ENCODE measurements around the gene ANKRD9. TPM values are rescaled to one million over a fixed set of nuclear protein-coding genes. Genes with fewer than 3 reads are reported as not detected.
A peak's percentile ranks its signal among the peaks of the same experiment; 100 is the strongest.

ANKRD9 gene
- total and polyA plus RNA-seq, 2 of the 13 experiments (the other 11 are each of a cell fraction or from before 2014, with no cell fraction given) = 10.0 to 15.0 TPM

DNA sequence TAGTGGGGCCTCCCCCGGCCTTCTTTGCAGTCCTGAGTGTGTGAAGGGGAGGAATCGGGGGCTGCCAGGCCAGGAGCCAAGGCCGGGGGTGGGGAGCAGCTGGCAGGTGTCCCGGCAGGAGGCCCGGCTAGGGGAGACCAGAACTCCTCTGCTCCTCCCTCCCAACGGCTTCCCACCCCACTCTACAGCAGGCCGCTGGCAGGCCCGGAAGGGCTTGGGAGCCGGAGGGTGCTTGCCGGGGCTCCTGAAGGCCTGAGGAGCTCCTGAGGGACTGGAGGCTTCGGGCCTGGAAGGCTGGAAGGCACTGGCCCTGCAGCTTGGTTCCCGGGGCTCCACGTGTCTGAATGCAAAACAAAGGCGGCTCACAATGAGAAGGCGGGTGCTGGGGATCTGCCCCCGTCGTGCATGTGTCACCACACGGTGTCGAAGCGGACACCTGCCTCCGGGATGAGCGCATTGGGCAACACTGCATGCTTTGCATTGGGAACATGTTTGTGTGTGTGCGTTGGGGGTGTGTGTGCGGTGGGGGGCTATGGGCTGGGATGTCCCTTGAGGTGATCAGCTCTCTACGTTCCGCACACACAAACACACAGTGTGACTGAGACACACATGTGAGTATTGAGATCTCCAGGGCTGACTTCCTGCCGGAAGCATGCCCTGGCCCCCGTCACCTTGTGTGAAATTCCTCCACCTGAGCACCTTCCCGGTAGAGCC, 30.9 kb upstream of the ANKRD9 start (continued):
- TF ChIP-seq, protein P1, sequence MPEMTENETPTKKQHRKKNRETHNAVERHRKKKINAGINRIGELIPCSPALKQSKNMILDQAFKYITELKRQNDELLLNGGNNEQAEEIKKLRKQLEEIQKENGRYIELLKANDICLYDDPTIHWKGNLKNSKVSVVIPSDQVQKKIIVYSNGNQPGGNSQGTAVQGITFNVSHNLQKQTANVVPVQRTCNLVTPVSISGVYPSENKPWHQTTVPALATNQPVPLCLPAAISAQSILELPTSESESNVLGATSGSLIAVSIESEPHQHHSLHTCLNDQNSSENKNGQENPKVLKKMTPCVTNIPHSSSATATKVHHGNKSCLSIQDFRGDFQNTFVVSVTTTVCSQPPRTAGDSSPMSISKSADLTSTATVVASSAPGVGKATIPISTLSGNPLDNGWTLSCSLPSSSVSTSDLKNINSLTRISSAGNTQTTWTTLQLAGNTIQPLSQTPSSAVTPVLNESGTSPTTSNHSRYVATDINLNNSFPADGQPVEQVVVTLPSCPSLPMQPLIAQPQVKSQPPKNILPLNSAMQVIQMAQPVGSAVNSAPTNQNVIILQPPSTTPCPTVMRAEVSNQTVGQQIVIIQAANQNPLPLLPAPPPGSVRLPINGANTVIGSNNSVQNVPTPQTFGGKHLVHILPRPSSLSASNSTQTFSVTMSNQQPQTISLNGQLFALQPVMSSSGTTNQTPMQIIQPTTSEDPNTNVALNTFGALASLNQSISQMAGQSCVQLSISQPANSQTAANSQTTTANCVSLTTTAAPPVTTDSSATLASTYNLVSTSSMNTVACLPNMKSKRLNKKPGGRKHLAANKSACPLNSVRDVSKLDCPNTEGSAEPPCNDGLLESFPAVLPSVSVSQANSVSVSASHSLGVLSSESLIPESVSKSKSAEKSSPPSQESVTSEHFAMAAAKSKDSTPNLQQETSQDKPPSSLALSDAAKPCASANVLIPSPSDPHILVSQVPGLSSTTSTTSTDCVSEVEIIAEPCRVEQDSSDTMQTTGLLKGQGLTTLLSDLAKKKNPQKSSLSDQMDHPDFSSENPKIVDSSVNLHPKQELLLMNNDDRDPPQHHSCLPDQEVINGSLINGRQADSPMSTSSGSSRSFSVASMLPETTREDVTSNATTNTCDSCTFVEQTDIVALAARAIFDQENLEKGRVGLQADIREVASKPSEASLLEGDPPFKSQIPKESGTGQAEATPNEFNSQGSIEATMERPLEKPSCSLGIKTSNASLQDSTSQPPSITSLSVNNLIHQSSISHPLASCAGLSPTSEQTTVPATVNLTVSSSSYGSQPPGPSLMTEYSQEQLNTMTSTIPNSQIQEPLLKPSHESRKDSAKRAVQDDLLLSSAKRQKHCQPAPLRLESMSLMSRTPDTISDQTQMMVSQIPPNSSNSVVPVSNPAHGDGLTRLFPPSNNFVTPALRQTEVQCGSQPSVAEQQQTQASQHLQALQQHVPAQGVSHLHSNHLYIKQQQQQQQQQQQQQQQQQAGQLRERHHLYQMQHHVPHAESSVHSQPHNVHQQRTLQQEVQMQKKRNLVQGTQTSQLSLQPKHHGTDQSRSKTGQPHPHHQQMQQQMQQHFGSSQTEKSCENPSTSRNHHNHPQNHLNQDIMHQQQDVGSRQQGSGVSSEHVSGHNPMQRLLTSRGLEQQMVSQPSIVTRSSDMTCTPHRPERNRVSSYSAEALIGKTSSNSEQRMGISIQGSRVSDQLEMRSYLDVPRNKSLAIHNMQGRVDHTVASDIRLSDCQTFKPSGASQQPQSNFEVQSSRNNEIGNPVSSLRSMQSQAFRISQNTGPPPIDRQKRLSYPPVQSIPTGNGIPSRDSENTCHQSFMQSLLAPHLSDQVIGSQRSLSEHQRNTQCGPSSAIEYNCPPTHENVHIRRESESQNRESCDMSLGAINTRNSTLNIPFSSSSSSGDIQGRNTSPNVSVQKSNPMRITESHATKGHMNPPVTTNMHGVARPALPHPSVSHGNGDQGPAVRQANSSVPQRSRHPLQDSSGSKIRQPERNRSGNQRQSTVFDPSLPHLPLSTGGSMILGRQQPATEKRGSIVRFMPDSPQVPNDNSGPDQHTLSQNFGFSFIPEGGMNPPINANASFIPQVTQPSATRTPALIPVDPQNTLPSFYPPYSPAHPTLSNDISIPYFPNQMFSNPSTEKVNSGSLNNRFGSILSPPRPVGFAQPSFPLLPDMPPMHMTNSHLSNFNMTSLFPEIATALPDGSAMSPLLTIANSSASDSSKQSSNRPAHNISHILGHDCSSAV (CRISPR knock-in tag; IDR thresholded peaks at IDR 0.05; ENCODE audit: borderline replicate concordance) = no peak
- no peak for TF ChIP-seq RAD51 (IDR thresholded peaks at IDR 0.05; ENCODE audit: borderline replicate concordance)
- TF ChIP-seq ZNF672 (CRISPR knock-in tag; IDR thresholded peaks at IDR 0.05) = no peak
- TF ChIP-seq DMAP1 (CRISPR knock-in tag; IDR thresholded peaks at IDR 0.05) = 0 out of 2 replicates have a peak, but pooled peaks have one; percentile 58
- no peak for TF ChIP-seq JUN (CRISPR knock-in tag; IDR thresholded peaks at IDR 0.05)
- TF ChIP-seq ZNF878 (CRISPR knock-in tag; IDR thresholded peaks at IDR 0.05) = peak; percentile 69
- no peak; the same call in none of the 2 replicates for TF ChIP-seq FOXC1 (CRISPR knock-in tag; IDR thresholded peaks at IDR 0.05; ENCODE audit: borderline replicate concordance)
- no peak for TF ChIP-seq ONECUT2 (CRISPR knock-in tag; IDR thresholded peaks at IDR 0.05)
- no peak for TF ChIP-seq ZZZ3 (CRISPR knock-in tag; IDR thresholded peaks at IDR 0.05; ENCODE audit: borderline replicate concordance)
- no peak for TF ChIP-seq KDM3A (CRISPR knock-in tag; IDR thresholded peaks at IDR 0.05; ENCODE audit: low read depth)
- TF ChIP-seq TRIM24 (CRISPR knock-in tag; IDR thresholded peaks at IDR 0.05) = no peak
- TF ChIP-seq FOXK2 (IDR thresholded peaks at IDR 0.05) = no peak
- no peak; the same call in 1 of the 2 replicates for TF ChIP-seq ZNF607 (CRISPR knock-in tag; IDR thresholded peaks at IDR 0.05; ENCODE audit: borderline replicate concordance)
- TF ChIP-seq ATF7 (IDR thresholded peaks at IDR 0.05) = no peak
- no peak for TF ChIP-seq ATF7 (CRISPR knock-in tag; IDR thresholded peaks at IDR 0.05)
- no peak for TF ChIP-seq JARID2 (CRISPR knock-in tag; IDR thresholded peaks at IDR 0.05; ENCODE audit: insufficient replicate concordance)
- TF ChIP-seq ZNF136 (CRISPR knock-in tag; IDR thresholded peaks at IDR 0.05; ENCODE audit: low read depth) = peak; percentile 15; the same call in 1 of the 2 replicates
- TF ChIP-seq, protein P2, sequence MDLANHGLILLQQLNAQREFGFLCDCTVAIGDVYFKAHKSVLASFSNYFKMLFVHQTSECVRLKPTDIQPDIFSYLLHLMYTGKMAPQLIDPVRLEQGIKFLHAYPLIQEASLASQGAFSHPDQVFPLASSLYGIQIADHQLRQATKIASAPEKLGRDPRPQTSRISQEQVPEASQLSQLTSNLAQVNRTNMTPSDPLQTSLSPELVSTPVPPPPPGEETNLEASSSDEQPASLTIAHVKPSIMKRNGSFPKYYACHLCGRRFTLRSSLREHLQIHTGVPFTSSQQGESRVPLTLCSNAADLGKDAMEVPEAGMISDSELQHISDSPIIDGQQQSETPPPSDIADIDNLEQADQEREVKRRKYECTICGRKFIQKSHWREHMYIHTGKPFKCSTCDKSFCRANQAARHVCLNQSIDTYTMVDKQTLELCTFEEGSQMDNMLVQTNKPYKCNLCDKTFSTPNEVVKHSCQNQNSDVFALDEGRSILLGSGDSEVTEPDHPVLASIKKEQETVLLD (CRISPR knock-in tag; IDR thresholded peaks at IDR 0.05; ENCODE audit: low read depth) = no peak
- TF ChIP-seq, protein P3, sequence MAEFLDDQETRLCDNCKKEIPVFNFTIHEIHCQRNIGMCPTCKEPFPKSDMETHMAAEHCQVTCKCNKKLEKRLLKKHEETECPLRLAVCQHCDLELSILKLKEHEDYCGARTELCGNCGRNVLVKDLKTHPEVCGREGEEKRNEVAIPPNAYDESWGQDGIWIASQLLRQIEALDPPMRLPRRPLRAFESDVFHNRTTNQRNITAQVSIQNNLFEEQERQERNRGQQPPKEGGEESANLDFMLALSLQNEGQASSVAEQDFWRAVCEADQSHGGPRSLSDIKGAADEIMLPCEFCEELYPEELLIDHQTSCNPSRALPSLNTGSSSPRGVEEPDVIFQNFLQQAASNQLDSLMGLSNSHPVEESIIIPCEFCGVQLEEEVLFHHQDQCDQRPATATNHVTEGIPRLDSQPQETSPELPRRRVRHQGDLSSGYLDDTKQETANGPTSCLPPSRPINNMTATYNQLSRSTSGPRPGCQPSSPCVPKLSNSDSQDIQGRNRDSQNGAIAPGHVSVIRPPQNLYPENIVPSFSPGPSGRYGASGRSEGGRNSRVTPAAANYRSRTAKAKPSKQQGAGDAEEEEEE (CRISPR knock-in tag; IDR thresholded peaks at IDR 0.05; ENCODE audit: borderline replicate concordance) = no peak
